Measurements from ENCODE around the gene BZW2.

The BZW2 gene

GRCh38 chr7:16718111-16718656 lies 72.2 kb downstream of the BZW2 start:
- no peak for DNase-seq (ENCODE audit: low read depth)

- no peak for DNase-seq (ENCODE audit: low read depth)
Observed at GRCh38 chr7:16719699-16720098, 73.7 kb downstream of the BZW2 start.

DNA sequence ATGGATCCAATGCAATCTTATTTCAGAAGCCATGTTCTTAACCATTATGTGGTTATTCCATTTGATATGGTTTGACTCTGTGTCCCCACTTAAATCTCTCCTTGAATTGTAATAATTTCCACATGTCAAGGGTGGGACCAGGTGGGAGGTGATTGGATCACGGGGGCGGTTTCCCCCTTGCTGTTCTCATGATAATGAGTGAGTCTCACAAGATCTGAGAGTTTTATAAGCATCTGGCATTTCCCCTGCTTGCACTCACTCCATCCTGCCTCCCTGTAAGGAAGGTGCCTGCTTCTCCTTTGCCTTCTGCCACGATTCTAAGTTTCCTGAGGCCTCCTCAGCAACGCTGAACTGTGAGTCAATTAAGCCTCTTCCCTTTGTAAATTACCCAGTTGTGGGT lies 75.6 kb downstream of the BZW2 start:
- DNase-seq (ENCODE audit: low read depth) = no peak

GRCh38 chr7:16724344-16724743 lies 78.4 kb downstream of the BZW2 start:
- DNase-seq (ENCODE audit: low read depth) = no peak

DNA sequence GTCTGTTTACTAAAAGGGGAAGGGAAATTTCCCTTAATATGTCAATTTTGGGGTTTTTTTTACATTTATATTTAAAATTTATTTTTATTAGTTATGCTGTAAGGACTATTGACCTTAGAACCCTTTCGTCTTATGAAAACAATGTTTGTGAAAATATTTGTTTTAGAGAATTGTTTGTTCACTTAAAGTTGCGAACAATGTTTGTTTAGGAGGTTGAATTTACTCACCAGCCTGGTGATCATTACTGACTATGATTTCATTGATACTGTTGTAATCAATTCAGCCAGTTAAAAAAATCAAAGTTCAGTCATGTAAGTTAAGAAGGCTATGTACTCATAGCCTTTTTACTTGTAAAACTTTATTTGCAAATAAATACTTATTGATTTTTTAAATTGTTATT lies 80.2 kb downstream of the BZW2 start:
- DNase-seq (ENCODE audit: low read depth) = no peak

DNA sequence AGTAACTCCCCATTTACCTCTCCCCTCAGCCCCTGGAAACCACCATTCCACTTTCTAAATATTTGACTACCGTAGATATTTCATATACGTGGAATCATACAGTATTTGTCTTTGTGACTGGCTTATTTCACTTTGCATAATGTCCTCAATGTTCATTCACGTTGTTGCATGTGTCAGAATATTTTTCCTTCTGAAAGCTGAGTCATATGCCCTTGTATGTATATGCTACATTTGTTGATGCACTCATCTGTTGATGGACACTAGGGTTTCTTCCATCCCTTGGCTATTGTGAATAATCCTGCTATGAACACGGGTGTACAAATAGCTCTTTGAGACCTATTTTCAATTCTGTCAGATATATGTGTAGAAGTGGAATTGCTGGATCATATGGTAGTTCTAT lies 81.8 kb downstream of the BZW2 start:
- no peak for DNase-seq (ENCODE audit: low read depth)

- no peak for DNase-seq (ENCODE audit: low read depth)
Observed at GRCh38 chr7:16728811-16729210, 82.8 kb downstream of the BZW2 start.

GRCh38 chr7:16729541-16729940 lies 83.6 kb downstream of the BZW2 start:
- no peak for DNase-seq (ENCODE audit: low read depth)

- DNase-seq (ENCODE audit: low read depth) = no peak
Observed at GRCh38 chr7:16730937-16731336, 85.0 kb downstream of the BZW2 start.

- no peak for DNase-seq (ENCODE audit: low read depth)
Observed at GRCh38 chr7:16732828-16733227, 86.8 kb downstream of the BZW2 start.

- peak; percentile 10 for DNase-seq (ENCODE audit: low read depth)
Observed at GRCh38 chr7:16734148-16734726, 88.3 kb downstream of the BZW2 start.

DNA sequence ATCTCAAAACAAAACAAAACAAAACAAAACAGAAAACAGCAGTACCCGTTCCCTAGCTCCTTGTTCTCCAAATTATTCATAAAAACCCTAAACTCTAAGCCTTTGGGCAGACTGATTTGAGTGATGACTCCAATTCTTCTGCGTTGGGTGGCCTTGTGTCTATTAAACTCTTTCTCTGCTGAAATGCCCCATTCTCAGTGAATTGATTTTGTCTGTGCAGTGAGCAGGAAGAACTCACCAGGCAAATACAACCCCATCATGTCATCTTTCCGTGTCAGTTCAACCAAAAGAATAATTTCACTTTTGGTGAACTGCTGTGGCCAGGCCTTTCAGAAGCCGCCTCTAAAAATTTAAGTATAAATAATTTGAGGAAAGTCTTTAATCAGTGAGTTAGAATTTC lies 89.0 kb downstream of the BZW2 start:
- no peak for DNase-seq (ENCODE audit: low read depth)

- DNase-seq (ENCODE audit: low read depth) = no peak
Observed at GRCh38 chr7:16738011-16738688, 92.2 kb downstream of the BZW2 start.

DNA sequence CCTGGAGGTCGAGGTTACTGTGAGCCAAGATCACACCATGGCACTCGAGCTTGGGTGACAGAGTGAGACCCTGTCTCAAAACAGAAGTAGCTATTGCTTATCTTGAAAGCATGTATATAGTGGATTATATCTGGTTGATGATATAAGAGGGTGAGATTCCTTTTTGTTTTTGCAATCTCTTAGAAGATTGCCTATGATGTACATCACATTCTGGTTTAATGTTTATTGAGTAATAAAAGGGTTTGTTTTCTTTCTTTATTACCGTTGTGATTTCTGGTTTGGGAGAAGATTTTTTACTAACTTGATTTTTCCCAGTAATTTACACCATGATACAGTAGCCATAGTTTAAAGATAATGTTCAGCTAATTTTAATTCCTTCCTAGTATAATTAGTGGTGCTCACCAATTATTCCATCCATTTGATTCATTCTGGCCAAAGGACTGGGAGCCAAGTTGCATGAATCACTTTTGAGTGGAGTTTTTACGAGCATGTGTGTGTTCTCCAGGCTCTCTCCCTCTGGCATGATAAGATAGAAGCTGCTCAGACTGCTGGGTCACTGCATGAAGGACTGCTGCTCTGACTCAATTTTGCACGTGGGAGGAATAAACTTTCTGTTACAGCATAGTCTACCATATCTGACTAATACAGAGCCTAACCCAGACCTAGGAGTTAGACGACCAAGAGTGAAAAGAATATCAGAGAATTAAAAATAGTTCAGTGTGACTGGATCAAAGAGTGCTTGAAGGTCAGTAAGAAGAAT lies 94.1 kb downstream of the BZW2 start:
- DNase-seq (ENCODE audit: low read depth) = peak; percentile 83

GRCh38 chr7:16740623-16740953 lies 94.6 kb downstream of the BZW2 start:
- no peak for DNase-seq (ENCODE audit: low read depth)

GRCh38 chr7:16740996-16741395 lies 95.0 kb downstream of the BZW2 start:
- DNase-seq (ENCODE audit: low read depth) = no peak

- DNase-seq (ENCODE audit: low read depth) = no peak
Observed at GRCh38 chr7:16741676-16742075, 95.7 kb downstream of the BZW2 start.

GRCh38 chr7:16742547-16742946 lies 96.6 kb downstream of the BZW2 start:
- DNase-seq (ENCODE audit: low read depth) = no peak

GRCh38 chr7:16743236-16743635 lies 97.3 kb downstream of the BZW2 start:
- DNase-seq (ENCODE audit: low read depth) = peak; percentile 5

GRCh38 chr7:16744518-16745250 lies 98.7 kb downstream of the BZW2 start:
- DNase-seq (ENCODE audit: low read depth) = no peak

- DNase-seq (ENCODE audit: low read depth) = peak; percentile 1
Observed at GRCh38 chr7:16745645-16746044, 99.7 kb downstream of the BZW2 start.

DNA sequence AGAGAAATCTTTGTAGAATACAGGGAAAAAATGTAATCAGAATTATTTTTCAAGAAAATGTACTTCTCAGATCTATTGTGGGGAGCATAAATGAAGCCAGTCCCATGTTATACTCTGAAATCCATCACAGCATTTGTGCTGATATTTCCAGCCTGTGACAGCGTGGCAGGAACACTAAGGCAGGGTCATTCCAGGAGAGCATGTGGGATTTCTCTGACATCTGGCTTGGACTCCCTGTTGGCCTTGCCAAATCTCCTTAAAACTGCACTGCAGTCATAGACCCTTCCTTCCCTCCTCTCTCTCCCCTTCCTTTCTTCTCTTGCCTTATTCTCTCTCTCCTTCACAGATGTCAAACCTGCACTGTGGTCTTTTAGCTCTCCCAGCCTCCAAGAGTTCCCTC lies 101.1 kb downstream of the BZW2 start:
- no peak for DNase-seq (ENCODE audit: low read depth)

All from fibroblast of gingiva (primary cell).